Activated CD4-positive, alpha-beta T cell treated with anti-CD3 and anti-CD28 coated beads for 36 hours (primary cell): Measurements from ENCODE around the gene KCNQ1OT1. TPM values are rescaled to one million over a fixed set of nuclear protein-coding genes. Genes with fewer than 3 reads are reported as not detected.
A peak's percentile ranks its signal among the peaks of the same experiment; 100 is the strongest.

Experiments used
- ATAC-seq: fragments of 200-7000 bp; cut with Tn5 transposase; one replicate; pipeline ENCODE4 v1.10.0; 2021; ENCODE audit warnings: mild to moderate bottlenecking, moderate library complexity
- CTCF ChIA-PET: fragments of 350-600 bp; sonication (Branson Sonifier 250); formaldehyde crosslinking; loops from one replicate; lab custom pipeline; 2021; ENCODE audit warnings: antibody characterized with exemption; lab: Charles Lee
- POLR2A ChIA-PET: fragments of 350-600 bp; sonication (Branson Sonifier 250); formaldehyde crosslinking; loops from one replicate; lab custom pipeline; 2021; ENCODE audit warnings: antibody characterized with exemption, inconsistent platforms; lab: Charles Lee
- DNase-seq: peaks from one replicate; pipeline ENCODE4 v3.0.0-alpha.2; 2020
- H3K27ac Mint-ChIP-seq: one replicate; pipeline ENCODE4 v1.8.0; 2021; ENCODE audit warnings: mixed read lengths
- H3K27me3 Mint-ChIP-seq: one replicate; pipeline ENCODE4 v1.8.0; 2021; ENCODE audit warnings: mixed read lengths
- H3K36me3 Mint-ChIP-seq: one replicate; pipeline ENCODE4 v1.8.0; 2021; ENCODE audit warnings: low read depth, mixed read lengths
- H3K4me1 Mint-ChIP-seq: one replicate; pipeline ENCODE4 v1.8.0; 2021; ENCODE audit warnings: mixed read lengths
- H3K4me3 Mint-ChIP-seq: one replicate; pipeline ENCODE4 v1.8.0; 2021; ENCODE audit warnings: mild to moderate bottlenecking, moderate library complexity, mixed read lengths
- H3K9me3 Mint-ChIP-seq: one replicate; pipeline ENCODE4 v1.8.0; 2021; ENCODE audit warnings: low read depth, mixed read lengths
- intact Hi-C, 2 experiments: fragments of 100-400 bp; cut with DNase I in 1 of 2; cut with micrococcal nuclease in 1 of 2; formaldehyde crosslinking; loops; one replicate each; pipeline versions ENCODE4 v1.14.2 to v1.15.1; 2022 to 2024; cut with DNase I, micrococcal nuclease
- total RNA-seq, 2 experiments: library from RNA; stranded (reverse); gene quantifications; one replicate each; pipeline ENCODE4 v1.2.3, GENCODE V29; 2021

Gene KCNQ1OT1
- total RNA-seq, 2 experiments from 2014 or later = 0.16 TPM

- H3K27me3 Mint-ChIP-seq = no peaks in the 10 kb centered on the region
- ATAC-seq (no peak), DNase-seq (peak; percentile 3)
- H3K9me3 Mint-ChIP-seq = no peaks in the 10 kb centered on the region
- CTCF ChIA-PET = no interaction called here
- H3K4me3 Mint-ChIP-seq = no peak overlapping the region
- no peaks in the 10 kb centered on the region for H3K4me1 Mint-ChIP-seq
- POLR2A ChIA-PET = no interaction called here
- no peak overlapping the region for H3K27ac Mint-ChIP-seq
- H3K36me3 Mint-ChIP-seq = no peaks in the 10 kb centered on the region
- intact Hi-C loops = no loop called here
Observed at GRCh38 chr11:2583605-2583958, 116.2 kb downstream of the KCNQ1OT1 start.

- H3K36me3 Mint-ChIP-seq = no peaks in the 10 kb centered on the region
- peak; percentile 3 for DNase-seq
- H3K27ac Mint-ChIP-seq = no peak overlapping the region
- POLR2A ChIA-PET = no interaction called here
- H3K27me3 Mint-ChIP-seq = no peaks in the 10 kb centered on the region
- no peak overlapping the region for H3K4me3 Mint-ChIP-seq
- intact Hi-C loops = no loop called here
- CTCF ChIA-PET = no interaction called here
- ATAC-seq = no peak
- H3K9me3 Mint-ChIP-seq = no peaks in the 10 kb centered on the region
- no peaks in the 10 kb centered on the region for H3K4me1 Mint-ChIP-seq
Observed at GRCh38 chr11:2582946-2583604, 116.7 kb downstream of the KCNQ1OT1 start.

GRCh38 chr11:2582351-2582945 lies 117.3 kb downstream of the KCNQ1OT1 start:
- intact Hi-C loops = no loop called here
- Mint-ChIP-seq H3K27ac (no peak overlapping the region), H3K4me3 (no peak overlapping the region), H3K36me3 (no peaks in the 10 kb centered on the region), H3K4me1 (no peaks in the 10 kb centered on the region), H3K9me3 (no peaks in the 10 kb centered on the region), H3K27me3 (no peaks in the 10 kb centered on the region)
- POLR2A ChIA-PET = no interaction called here
- CTCF ChIA-PET = no interaction called here
- DNase-seq = peak; percentile 2
- ATAC-seq = no peak

- POLR2A ChIA-PET = no interaction called here
Observed at GRCh38 chr11:2581931-2582350, 117.9 kb downstream of the KCNQ1OT1 start.

GRCh38 chr11:2581151-2581930 lies 118.5 kb downstream of the KCNQ1OT1 start:
- DNase-seq (peak; percentile 2), ATAC-seq (no peak)
- no peaks in the 10 kb centered on the region for H3K36me3 Mint-ChIP-seq
- no peaks in the 10 kb centered on the region for H3K27me3 Mint-ChIP-seq
- ChIA-PET POLR2A (no interaction called here), CTCF (no interaction called here)
- no peaks in the 10 kb centered on the region for H3K9me3 Mint-ChIP-seq
- H3K4me1 Mint-ChIP-seq = no peaks in the 10 kb centered on the region
- intact Hi-C loops = no loop called here
- no peak overlapping the region for H3K4me3 Mint-ChIP-seq
- H3K27ac Mint-ChIP-seq = no peak overlapping the region

More at GRCh38 chr11:2581931-2582350, 117.9 kb downstream of the KCNQ1OT1 start:
- no peak for ATAC-seq
- peak; percentile 1 for DNase-seq
- no peaks in the 10 kb centered on the region for H3K4me1 Mint-ChIP-seq
- H3K27me3 Mint-ChIP-seq = no peaks in the 10 kb centered on the region
- intact Hi-C loops = no loop called here
- H3K9me3 Mint-ChIP-seq = no peaks in the 10 kb centered on the region
- H3K27ac Mint-ChIP-seq = no peak overlapping the region
- H3K36me3 Mint-ChIP-seq = no peaks in the 10 kb centered on the region
- no peak overlapping the region for H3K4me3 Mint-ChIP-seq
- CTCF ChIA-PET = no interaction called here

- intact Hi-C loops = no loop called here
- no peak overlapping the region for H3K4me3 Mint-ChIP-seq
- no peak for ATAC-seq
- H3K9me3 Mint-ChIP-seq = no peaks in the 10 kb centered on the region
- H3K27me3 Mint-ChIP-seq = no peaks in the 10 kb centered on the region
- H3K4me1 Mint-ChIP-seq = no peaks in the 10 kb centered on the region
- POLR2A ChIA-PET = no interaction called here
- CTCF ChIA-PET = no interaction called here
- peak; percentile 1 for DNase-seq
- H3K36me3 Mint-ChIP-seq = no peaks in the 10 kb centered on the region
- H3K27ac Mint-ChIP-seq = no peak overlapping the region
Observed at GRCh38 chr11:2580571-2581001, 119.2 kb downstream of the KCNQ1OT1 start.

DNA sequence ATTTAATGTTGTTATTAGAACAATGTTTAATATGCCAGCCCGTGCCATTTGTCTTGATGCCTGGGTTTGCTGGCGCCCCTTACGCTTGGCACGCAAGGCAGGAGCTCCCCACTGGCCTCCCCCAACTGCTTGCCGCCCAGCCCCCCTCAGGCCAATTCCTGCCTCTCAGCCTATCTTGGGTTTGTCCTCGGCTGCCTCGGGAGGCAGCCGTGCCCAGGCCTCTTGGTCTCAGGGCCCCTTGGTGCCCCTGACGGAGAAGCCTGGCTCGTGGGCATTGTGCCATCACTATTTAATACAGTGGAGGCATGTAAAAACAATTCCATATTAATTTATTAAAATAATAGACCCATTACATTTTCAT lies 119.8 kb downstream of the KCNQ1OT1 start:
- ChIA-PET POLR2A (no interaction called here), CTCF (no interaction called here)
- H3K36me3 Mint-ChIP-seq = no peaks in the 10 kb centered on the region
- H3K4me1 Mint-ChIP-seq = no peaks in the 10 kb centered on the region
- H3K27ac Mint-ChIP-seq = no peak overlapping the region
- ATAC-seq (no peak), DNase-seq (peak; percentile 0)
- no peaks in the 10 kb centered on the region for H3K9me3 Mint-ChIP-seq
- intact Hi-C loops = no loop called here
- no peak overlapping the region for H3K4me3 Mint-ChIP-seq
- no peaks in the 10 kb centered on the region for H3K27me3 Mint-ChIP-seq

DNA sequence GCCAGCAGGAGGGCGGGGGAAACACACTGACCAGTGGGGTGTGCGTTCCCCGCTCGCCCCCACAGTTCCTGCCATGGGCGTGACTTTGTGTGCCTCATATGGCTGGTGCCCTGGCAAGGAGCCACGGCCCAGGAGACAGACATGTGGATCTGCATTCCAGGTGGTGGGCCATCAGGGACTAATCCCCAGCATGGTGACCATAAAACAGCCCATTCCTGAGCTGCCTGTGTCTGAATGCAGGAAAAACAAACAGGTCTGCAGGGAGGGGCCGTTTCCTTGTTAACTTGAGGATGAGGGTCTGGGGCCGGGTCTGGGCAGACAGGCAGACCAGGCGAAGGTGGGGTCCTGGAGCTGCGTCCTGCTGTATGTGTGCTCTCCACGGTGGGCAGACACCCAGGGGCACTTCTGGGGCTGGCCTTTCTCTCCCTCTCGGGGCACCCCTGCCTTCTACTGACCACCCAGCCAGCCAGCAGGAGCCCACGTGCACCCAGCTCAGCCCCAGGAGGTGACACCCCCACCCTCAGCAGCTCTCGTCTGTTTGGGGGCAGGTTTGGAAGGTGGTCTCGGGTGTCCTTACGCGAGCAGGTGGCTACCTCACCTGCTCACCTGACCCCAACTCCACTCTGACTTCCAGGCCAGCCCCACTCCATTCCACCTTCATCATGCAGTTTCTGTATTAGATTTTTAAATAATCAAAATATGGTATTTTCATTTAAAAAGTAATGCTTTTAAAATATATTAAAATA lies 120.3 kb downstream of the KCNQ1OT1 start:
- H3K27me3 Mint-ChIP-seq = no peaks in the 10 kb centered on the region
- no peaks in the 10 kb centered on the region for H3K9me3 Mint-ChIP-seq
- H3K36me3 Mint-ChIP-seq = no peaks in the 10 kb centered on the region
- no peak overlapping the region for H3K4me3 Mint-ChIP-seq
- DNase-seq (peak; percentile 3), ATAC-seq (no peak)
- intact Hi-C loops = no loop called here
- ChIA-PET CTCF (interaction anchor here (0.6 kb wide), 1 partner anchor 952 kb away, joined by 3 read pairs; no protein-coding TSS in a partner anchor), POLR2A (no interaction called here)
- no peaks in the 10 kb centered on the region for H3K4me1 Mint-ChIP-seq
- H3K27ac Mint-ChIP-seq = no peak overlapping the region

- CTCF ChIA-PET = no interaction called here
- H3K4me3 Mint-ChIP-seq = no peak overlapping the region
- no peak for ATAC-seq
- no peaks in the 10 kb centered on the region for H3K36me3 Mint-ChIP-seq
- no peaks in the 10 kb centered on the region for H3K27me3 Mint-ChIP-seq
- intact Hi-C loops = no loop called here
- no peaks in the 10 kb centered on the region for H3K4me1 Mint-ChIP-seq
- H3K27ac Mint-ChIP-seq = no peak overlapping the region
- DNase-seq = no peak
- H3K9me3 Mint-ChIP-seq = no peaks in the 10 kb centered on the region
- POLR2A ChIA-PET = no interaction called here
Observed at GRCh38 chr11:2578929-2579270, 120.9 kb downstream of the KCNQ1OT1 start.

DNA sequence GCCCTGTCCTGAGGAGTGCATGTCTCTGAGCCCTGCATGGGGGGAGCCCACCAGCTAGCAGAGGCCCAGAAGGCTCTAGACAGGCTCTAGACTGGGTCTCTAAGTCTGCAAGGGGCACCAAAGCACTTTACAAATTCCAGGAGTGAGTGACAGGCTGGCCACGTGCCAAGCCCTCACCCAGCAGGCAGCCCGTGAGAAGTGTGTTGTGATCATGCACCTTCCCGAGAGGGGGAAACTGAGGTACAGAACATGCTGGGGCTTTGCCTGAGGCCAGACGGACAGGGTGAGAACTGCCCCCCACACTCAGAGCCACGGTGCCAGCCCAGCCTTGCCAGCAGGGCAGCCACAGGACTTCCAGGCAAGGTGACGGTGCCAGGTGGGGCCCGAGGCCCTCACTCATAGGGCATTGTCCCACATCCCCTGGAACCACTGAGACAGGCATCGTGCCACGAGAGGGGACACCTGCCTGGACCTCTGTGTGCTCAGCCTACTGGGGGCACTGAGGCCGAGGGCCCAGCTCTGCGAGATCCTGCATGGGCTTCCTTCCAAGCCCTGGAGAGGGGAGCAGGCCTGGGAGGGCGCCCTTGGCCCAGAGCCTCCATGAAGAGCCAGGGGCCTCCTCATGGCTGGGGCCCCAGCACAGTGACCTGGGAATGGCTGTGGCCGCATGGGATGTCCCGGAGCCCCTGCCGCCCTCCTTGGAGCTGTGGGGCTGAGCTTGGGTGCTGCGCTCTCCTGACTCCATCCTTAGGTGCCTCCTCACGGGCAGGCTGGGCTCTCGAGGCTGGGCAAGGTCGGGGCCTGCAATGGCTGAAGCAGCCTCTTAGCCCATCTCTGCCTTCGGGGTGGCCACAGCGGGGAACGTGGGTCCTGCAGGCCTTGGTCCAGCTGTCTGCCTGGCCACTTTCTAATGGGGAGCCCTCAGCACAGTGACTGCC lies 121.5 kb downstream of the KCNQ1OT1 start:
- ATAC-seq (no peak), DNase-seq (peak; percentile 3)
- Mint-ChIP-seq H3K9me3 (no peaks in the 10 kb centered on the region), H3K27me3 (no peaks in the 10 kb centered on the region), H3K4me1 (no peaks in the 10 kb centered on the region), H3K36me3 (no peaks in the 10 kb centered on the region), H3K4me3 (no peak overlapping the region), H3K27ac (no peak overlapping the region)
- ChIA-PET CTCF (no interaction called here), POLR2A (no interaction called here)
- intact Hi-C loops = no loop called here
